ENCODE data around the gene MED15. TPM values are rescaled to one million over a fixed set of nuclear protein-coding genes. Genes with fewer than 3 reads are reported as not detected.

MED15 gene
- total RNA-seq, 1 donor, result 36.9 TPM

DNA sequence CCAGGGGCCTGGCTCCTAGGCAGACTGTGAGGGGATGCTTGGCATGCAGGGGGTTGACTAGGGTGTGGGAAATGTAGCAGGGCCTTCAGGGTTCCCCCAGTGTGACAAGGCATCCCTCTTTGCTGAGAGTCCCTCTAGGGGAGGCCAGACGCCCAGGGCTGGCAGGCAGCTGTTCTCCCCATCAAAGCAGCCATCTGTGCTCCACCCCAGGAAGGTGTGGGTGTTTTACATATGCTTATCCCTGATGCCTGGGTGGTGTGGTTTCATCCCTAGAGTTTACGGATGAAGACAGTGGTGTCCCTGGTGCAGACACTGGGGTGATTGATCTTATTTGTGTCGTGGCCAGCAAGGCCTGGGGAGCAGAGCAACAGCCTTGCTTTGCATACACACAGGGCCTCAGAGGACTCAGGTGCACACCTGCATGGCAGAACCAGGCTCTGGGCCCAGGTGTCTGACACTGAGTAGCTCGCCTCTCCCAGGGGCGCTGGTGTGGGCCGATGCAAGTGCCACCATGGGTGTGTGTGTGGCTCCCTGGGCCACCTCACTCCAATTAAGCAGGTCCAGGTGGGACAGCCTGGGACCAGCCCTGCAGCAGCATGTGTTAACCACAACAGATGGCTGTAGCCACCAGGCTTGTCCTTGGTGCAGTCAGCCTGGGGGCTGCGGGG lies 74.2 kb downstream of the MED15 start:
- no peak overlapping the region for H3K4me3 ChIP-seq (ENCODE audit: insufficient read depth, low read length)
- no peak overlapping the region for H3K27ac ChIP-seq (ENCODE audit: low read depth, low read length)
- H4K20me1 ChIP-seq (ENCODE audit: insufficient read depth, low read length), result peaks cover 42% of the 10 kb centered on the region
- no peaks in the 10 kb centered on the region for H3K4me1 ChIP-seq (ENCODE audit: insufficient read depth, low read length)
- peaks cover 81% of the 10 kb centered on the region for H3K36me3 ChIP-seq (ENCODE audit: insufficient read depth, low read length)
- no peaks in the 10 kb centered on the region for H3K9me3 ChIP-seq (ENCODE audit: low read depth, low read length)
- TF ChIP-seq, protein P1, sequence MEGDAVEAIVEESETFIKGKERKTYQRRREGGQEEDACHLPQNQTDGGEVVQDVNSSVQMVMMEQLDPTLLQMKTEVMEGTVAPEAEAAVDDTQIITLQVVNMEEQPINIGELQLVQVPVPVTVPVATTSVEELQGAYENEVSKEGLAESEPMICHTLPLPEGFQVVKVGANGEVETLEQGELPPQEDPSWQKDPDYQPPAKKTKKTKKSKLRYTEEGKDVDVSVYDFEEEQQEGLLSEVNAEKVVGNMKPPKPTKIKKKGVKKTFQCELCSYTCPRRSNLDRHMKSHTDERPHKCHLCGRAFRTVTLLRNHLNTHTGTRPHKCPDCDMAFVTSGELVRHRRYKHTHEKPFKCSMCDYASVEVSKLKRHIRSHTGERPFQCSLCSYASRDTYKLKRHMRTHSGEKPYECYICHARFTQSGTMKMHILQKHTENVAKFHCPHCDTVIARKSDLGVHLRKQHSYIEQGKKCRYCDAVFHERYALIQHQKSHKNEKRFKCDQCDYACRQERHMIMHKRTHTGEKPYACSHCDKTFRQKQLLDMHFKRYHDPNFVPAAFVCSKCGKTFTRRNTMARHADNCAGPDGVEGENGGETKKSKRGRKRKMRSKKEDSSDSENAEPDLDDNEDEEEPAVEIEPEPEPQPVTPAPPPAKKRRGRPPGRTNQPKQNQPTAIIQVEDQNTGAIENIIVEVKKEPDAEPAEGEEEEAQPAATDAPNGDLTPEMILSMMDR (IDR thresholded peaks at IDR 0.05; ENCODE audit: extremely low read depth, low read depth, low read length), result no peak
- peak; percentile 60 for DNase-seq (ENCODE audit: insufficient read length, low spot score, missing footprints)
- peaks cover 60% of the 10 kb centered on the region for H3K79me2 ChIP-seq (ENCODE audit: insufficient read depth, low read length)
- no peaks in the 10 kb centered on the region for H3K27me3 ChIP-seq (ENCODE audit: insufficient read depth, low read length)
- no peak overlapping the region for H3K4me2 ChIP-seq (ENCODE audit: insufficient read depth, low read length)
- H2AFZ ChIP-seq (ENCODE audit: low read length), result no peak overlapping the region

DNA sequence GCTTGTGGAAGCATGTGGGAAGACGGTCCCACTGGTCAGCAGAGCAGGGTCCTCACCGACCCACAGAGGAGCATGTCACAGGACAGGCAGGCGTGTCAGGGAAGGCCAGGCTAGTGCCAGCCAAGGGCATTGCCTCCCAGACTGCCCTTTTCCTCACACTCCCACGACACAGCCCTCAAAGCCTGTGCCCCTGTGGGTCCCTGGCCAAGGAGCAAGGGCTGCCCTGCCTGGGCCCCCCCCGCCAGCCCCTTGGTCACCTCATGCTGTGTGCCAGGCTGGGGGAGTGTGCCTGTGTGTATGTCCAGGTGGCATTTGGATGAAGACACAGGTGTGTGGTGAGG lies 74.7 kb downstream of the MED15 start:
- Histone ChIP-seq H4K20me1 (ENCODE audit: insufficient read depth, low read length) (peaks cover 45% of the 10 kb centered on the region), H3K4me2 (ENCODE audit: insufficient read depth, low read length) (no peak overlapping the region), H3K4me3 (ENCODE audit: insufficient read depth, low read length) (no peak overlapping the region), H2AFZ (ENCODE audit: low read length) (no peak overlapping the region), H3K79me2 (ENCODE audit: insufficient read depth, low read length) (peaks cover 55% of the 10 kb centered on the region), H3K27ac (ENCODE audit: low read depth, low read length) (no peak overlapping the region), H3K27me3 (ENCODE audit: insufficient read depth, low read length) (no peaks in the 10 kb centered on the region), H3K4me1 (ENCODE audit: insufficient read depth, low read length) (no peaks in the 10 kb centered on the region), H3K36me3 (ENCODE audit: insufficient read depth, low read length) (peaks cover 81% of the 10 kb centered on the region), H3K9me3 (ENCODE audit: low read depth, low read length) (no peaks in the 10 kb centered on the region)
- TF ChIP-seq, protein P1 (IDR thresholded peaks at IDR 0.05; ENCODE audit: extremely low read depth, low read depth, low read length), result no peak
- DNase-seq (ENCODE audit: insufficient read length, low spot score, missing footprints), result peak; percentile 43

DNA sequence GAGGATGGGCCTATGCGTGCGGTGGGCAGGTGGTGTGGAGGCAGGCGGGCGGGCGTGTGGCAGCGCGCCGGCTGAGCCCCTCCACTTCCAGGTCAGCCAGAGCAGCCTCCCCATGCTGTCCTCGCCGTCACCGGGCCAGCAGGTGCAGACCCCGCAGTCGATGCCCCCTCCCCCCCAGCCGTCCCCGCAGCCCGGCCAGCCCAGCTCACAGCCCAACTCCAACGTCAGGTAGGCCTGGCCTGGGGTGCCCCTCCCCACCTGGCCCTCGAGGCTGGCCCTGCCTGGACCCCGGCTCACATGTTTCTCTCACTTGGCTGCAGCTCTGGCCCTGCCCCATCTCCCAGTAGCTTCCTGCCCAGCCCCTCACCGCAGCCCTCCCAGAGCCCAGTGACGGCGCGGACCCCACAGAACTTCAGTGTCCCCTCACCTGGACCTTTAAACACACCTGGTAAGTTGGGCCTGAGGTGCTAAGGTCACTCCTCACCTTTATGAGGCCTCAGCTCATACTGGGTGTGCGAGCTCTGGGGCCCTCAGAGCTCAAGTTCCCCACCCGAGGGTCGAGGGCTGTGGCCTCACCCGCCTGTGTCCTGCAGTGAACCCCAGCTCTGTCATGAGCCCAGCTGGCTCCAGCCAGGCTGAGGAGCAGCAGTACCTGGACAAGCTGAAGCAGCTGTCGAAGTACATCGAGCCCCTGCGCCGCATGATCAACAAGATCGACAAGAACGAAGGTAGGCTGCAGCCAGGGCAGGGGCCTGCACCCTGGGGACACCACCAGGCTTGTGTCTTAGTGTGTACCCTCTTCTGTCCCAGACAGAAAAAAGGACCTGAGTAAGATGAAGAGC lies 75.3 kb downstream of the MED15 start:
- H3K79me2 ChIP-seq (ENCODE audit: insufficient read depth, low read length), result peaks cover 49% of the 10 kb centered on the region
- no peaks in the 10 kb centered on the region for H3K4me1 ChIP-seq (ENCODE audit: insufficient read depth, low read length)
- H3K4me2 ChIP-seq (ENCODE audit: insufficient read depth, low read length), result no peak overlapping the region
- peaks cover 76% of the 10 kb centered on the region for H3K36me3 ChIP-seq (ENCODE audit: insufficient read depth, low read length)
- H3K4me3 ChIP-seq (ENCODE audit: insufficient read depth, low read length), result no peak overlapping the region
- H3K27me3 ChIP-seq (ENCODE audit: insufficient read depth, low read length), result no peaks in the 10 kb centered on the region
- no peaks in the 10 kb centered on the region for H3K9me3 ChIP-seq (ENCODE audit: low read depth, low read length)
- no peak overlapping the region for H2AFZ ChIP-seq (ENCODE audit: low read length)
- TF ChIP-seq, protein P1 (IDR thresholded peaks at IDR 0.05; ENCODE audit: extremely low read depth, low read depth, low read length), result no peak
- peaks cover 43% of the 10 kb centered on the region for H4K20me1 ChIP-seq (ENCODE audit: insufficient read depth, low read length)
- DNase-seq (ENCODE audit: insufficient read length, low spot score, missing footprints), result peak; percentile 78
- no peak overlapping the region for H3K27ac ChIP-seq (ENCODE audit: low read depth, low read length)

DNA sequence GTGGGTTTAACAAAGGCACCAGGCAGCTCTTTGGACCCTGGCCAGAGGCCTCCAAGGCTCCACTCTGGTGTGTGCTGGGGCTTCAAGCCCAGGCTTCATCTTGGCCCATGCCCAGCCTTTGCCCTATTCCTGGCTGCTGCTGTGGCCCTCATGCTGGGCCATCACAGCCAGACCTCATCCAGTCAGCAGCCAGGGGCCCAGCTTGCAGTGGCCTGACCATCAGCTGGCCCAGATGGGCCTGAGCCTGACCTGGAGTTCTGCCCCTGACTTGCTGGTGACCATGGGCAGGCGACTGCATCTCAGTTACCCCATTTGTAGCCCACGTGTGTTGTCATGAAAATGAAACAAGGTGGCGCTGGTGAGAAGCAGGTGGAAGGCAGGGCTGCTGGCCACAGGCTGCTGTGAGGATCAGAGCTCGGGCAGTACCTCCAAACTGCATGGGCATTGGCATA lies 76.1 kb downstream of the MED15 start:
- TF ChIP-seq, protein P1 (IDR thresholded peaks at IDR 0.05; ENCODE audit: extremely low read depth, low read depth, low read length), result no peak
- DNase-seq (ENCODE audit: insufficient read length, low spot score, missing footprints), result peak; percentile 85
- Histone ChIP-seq H3K27me3 (ENCODE audit: insufficient read depth, low read length) (no peaks in the 10 kb centered on the region), H3K4me2 (ENCODE audit: insufficient read depth, low read length) (no peak overlapping the region), H3K36me3 (ENCODE audit: insufficient read depth, low read length) (peaks cover 71% of the 10 kb centered on the region), H3K4me3 (ENCODE audit: insufficient read depth, low read length) (no peak overlapping the region), H3K9me3 (ENCODE audit: low read depth, low read length) (no peaks in the 10 kb centered on the region), H3K79me2 (ENCODE audit: insufficient read depth, low read length) (peaks cover 46% of the 10 kb centered on the region), H2AFZ (ENCODE audit: low read length) (no peak overlapping the region), H3K4me1 (ENCODE audit: insufficient read depth, low read length) (no peaks in the 10 kb centered on the region), H3K27ac (ENCODE audit: low read depth, low read length) (no peak overlapping the region), H4K20me1 (ENCODE audit: insufficient read depth, low read length) (peaks cover 38% of the 10 kb centered on the region)

All from osteoblast (primary cell).